GM21360 (cell line): ENCODE data around the gene PHACTR3.

ENCODE experiments used
- ATAC-seq: cut with Tn5 transposase; IDR thresholded peaks from one replicate; pipeline ENCODE4 v1.9.1; 2021; ENCODE audit warnings: mild to moderate bottlenecking, moderate library complexity; ENCODE audit not compliant: unreplicated experiment

Gene PHACTR3

DNA sequence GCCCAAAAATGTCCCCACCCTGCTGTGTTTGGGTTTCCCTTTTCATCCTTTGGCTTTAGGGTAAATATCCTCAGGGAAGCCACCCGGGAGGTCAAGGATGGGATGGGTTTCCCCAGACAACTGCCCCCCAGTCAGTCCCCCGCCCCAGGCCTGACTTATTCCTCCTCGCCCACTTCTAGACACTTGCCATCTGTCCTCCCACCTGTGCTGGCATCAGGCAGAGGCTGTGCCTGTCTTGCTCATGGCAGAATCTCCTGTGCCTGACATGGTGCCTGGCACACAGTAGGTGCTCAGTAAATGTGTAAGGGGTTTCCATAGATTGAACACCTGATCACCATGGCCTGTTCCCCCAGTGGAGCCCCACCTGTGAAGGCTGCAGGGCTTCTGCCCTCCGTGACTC is 141.8 kb downstream of the PHACTR3 start:
- no peak for ATAC-seq

DNA sequence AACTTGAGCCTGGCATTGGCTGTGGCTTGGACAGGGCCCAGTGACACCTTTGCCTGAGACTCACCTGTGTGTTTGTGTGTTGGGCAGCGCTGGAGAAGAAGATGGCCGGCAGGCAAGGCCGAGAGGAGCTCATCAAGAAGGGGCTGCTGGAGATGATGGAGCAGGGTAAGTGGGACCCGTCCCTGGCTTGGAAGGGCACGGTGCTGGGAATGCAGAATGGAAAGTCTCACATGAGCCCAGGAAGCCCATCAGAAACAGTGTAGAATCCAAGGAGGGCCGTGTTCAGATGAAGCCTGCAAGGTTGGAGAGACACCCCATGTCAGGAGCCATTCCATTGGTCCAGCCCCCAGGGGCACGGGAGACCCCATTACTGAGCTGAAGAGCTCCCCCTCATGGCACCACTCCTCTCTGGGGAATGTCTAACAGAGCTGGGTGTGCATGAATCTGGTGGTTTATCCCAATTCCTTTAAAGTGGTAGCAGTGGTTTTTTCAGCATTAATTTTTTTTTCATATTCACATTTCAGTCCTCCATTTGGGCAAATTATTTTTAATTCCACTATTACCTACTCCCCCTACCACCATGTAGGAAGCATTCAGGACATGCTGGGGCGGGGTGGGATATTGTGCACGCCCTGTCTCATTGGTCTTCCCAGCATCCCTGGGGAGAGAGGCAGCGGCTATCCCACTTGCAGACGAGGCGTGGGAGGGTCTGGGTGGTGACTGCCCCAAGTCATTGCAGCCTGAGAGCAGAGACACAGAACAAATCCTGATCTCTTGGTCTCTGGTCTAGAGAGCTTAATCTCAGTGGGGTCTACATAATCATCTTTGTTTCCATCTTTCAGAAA is 143.6 kb downstream of the PHACTR3 start:
- no peak for ATAC-seq

DNA sequence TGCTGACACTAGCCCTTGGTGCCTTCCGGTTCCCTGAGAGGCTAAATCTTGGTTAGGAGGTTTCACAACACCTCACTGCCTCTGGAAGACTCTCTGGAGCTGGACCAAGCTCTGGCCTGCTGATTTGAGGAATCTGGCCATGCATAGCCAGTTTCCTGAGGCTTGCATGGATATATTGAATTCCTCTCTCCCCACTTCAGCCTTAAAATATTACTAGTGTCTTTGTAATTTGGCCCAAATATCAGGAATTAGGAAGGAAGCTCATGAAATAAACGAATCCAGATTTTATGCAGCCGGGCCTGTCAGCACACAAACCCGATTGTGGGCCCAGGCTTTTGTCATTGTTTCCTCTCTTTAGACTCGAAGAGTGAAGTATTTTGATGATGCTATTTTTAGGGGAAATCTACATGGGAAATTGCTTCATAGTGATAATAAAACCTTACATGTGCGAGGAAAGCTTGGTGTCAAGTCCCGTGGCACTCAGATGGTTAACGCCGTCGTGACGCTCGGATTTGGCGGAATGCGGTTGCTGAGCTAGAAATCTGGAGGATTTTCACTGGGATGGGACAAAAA is 144.4 kb downstream of the PHACTR3 start:
- ATAC-seq: no peak

DNA sequence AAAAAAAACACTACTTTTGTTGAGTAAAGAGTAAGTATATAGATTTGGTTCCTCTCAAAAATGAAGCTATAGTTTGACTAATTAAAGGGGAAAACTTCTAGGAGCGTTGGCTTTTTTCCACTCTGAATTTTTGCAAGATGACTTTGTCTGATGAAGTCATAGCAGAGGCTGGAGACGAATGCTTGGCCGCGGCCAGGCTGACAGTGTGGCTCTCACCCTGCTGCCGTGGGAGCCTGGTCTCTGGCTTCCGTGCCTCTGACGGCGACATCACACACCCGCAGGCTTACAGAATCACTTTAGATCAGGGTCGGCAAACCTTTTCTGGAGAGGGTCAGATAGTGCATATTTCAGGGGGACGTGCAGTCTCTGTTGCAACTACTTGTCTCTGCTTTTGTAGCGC is 145.0 kb downstream of the PHACTR3 start:
- no peak for ATAC-seq

DNA sequence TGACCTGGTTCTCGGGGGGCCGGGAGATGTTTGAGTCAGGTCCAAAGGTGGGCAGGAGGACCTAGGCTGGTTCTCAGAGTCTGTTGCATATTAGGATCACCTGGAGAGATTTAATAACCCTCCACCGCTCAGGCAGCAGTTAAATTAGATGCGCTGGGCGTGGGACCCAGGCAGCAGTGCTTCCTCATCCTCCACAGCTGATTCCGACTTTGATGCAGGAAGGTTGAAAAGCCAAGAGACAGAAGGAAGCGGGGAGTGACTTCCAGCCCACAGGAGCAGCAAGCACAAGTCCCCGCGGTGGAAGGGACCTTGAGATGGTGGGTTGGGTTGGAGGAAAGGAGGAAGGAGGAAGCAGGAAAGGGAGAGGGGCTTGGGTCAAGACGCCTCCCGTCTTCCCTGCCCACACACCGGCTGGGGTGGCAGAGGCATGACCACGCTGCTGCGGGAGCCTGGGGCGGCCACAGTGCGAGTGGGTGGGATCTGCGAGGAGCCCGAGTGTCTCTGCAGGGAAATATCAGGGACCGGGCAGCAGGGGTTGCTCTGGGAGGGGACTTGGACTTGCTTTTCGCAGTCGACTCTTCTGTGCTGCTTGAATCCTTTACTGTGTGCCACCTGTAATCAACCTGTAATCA is 146.0 kb downstream of the PHACTR3 start:
- no peak for ATAC-seq

DNA sequence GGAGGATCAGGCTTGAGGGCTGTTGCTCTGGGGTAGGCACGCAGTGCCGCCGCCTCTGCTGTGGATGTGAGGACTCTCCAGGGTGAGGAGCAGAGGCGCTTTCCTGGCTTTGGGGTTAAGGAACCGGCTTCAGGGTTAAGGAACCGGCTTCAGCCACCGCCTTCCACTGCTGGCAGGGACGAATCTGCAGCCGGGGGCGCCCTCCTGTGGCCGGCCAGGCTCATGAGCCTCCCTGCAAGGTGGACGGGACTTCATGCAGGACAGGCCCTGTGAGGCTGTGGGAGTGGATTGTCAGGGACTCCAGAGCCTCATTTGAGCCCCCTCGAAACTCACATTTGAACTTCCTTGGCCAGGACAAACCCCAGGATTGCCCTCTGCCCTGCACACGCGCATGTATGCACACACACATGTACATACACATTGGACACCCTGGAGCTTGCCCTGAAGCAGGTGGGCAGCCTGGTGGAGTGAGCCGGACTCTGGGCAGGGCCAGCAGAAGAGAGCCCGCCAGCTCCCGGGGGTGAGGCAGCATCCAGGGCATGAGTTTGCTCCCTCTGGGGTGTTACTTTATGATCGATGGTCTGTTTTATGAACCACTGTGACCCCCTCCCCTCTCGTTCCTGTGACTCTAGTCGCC is 146.9 kb downstream of the PHACTR3 start:
- ATAC-seq: peak; percentile 49

DNA sequence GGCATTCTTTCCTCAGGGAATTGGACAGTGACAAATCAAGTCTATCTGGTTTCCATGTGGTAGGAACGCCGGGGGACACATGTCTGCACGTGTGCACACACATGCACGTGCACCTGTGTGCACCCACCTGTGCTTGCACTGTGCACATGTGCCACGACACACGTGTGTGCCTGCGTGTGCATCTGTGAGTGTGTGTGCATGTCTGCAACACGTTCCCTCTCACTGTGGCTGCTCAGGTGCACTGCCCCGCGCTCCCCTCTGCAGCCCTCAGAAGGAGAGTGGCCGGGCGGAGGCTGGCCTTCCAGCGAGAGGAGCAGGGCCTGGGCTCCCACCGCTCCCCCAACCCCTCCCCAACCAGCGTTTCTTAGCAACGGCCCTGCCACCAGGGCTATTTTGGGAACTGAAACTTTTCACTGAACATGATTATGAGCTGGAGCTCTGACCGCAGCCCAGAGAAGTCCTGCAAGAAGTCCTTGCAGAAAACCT is 147.8 kb downstream of the PHACTR3 start:
- ATAC-seq: peak; percentile 77

DNA sequence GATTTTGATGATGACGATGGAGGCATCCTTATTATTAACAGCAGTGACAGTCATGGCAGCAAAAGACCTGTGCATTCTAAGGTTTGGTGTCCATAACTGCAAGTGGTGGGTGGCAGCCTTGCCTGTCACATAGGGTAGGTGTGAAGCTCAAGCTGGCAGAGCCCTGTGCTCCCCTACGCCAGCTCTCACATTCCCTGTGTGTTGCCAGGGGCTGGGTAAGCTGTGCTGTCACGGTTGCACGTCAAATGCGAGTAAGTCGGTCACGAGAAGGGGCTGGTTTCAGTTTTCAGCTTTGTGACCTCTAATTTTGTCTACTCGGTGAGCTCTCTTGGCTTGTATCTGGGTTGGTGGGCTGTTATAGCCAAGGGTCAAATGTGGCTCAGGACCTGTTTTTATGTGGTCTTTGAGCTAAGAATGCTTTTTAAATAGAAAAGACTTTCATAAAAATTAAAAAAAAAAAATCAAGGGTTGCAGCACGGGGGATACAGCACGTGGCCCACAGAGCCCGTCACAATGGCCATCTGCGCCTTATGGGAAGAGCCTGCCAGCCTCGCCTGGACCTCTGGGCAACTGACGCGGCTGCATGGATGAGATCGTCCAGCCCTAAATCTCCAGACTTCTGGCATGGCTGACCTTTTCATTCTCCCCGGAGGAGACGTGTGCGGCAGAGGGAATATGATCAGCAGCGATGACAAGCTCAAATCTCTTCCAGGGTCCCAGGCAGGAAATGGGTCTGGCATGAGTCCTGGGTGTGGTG is 148.5 kb downstream of the PHACTR3 start:
- ATAC-seq: peak; percentile 30

DNA sequence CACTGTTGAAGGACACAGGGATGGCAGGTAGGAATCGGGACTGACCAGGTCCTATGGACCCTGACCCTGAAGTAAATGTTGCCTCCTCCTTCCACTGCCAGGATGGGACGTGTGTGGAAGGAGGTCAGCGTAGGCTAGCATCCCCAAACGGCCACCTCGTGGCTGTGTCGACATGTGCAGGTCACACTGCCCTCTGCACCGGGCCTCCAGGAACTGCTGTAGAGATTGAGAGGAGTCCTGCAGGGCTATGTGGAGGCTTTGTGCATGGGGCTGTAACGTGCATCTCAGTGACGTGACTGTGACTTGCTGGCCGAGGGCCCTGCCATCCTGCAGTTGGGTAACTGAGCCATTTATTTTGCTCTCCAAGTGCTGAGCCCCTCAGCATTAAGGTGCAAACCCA is 149.5 kb downstream of the PHACTR3 start:
- ATAC-seq: no peak

DNA sequence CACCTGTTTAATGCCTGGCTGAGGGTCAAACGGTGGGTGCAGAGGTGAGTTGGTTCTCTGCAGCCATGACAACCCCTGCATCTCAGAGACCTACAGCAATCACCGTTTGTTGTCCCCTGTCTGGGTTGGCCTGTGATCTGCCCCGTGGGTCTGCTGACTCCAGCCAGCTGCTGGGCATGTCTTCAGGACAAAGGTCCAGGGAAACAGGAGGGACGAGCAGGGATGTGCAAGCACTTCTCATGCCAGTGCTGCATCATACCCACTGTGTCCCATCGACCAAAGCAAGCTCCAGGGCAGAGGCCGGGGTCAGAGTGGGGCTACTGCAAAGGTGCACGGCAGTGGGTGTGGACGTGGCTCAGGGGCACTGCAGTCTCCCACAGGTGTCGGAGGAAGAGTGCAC is 150.2 kb downstream of the PHACTR3 start:
- ATAC-seq: no peak

DNA sequence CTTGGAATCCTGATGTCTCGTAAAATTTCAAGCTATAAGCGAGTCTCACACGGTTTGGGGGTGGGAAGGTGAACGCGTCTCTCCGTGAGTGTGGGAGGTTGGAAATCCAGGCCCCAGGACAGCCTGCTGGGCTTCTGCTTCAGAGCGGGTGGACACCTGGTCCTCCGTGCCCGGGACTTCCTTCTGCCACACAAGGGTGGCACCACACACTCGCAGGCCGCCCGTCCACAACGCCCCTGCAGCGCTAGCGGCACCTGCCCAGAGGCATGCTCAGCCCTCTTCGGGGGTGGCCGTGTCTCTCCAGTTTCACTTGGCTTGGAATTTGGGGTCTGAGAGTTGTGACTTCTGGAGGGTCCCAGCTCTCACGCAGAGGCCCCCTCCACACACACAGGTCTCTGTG is 151.9 kb downstream of the PHACTR3 start:
- no peak for ATAC-seq

DNA sequence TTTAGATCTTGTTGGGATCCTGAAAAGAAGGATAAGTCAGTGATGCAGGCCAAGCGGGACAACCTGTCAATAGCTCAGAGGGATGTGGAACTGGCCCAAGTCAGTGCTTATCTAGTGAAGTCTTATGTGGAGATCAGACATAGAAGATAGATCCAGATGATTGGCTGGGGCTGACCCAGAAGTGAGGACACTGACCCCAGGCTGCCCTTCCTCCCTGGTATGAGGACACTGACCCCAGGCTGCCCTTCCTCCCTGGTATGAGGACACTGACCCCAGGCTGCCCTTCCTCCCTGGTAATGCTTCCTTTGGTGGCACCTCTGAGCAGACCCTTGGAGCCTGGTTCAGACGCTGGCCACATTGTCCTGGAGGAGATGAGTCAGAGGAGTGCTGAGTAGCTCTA is 159.7 kb downstream of the PHACTR3 start:
- no peak for ATAC-seq

DNA sequence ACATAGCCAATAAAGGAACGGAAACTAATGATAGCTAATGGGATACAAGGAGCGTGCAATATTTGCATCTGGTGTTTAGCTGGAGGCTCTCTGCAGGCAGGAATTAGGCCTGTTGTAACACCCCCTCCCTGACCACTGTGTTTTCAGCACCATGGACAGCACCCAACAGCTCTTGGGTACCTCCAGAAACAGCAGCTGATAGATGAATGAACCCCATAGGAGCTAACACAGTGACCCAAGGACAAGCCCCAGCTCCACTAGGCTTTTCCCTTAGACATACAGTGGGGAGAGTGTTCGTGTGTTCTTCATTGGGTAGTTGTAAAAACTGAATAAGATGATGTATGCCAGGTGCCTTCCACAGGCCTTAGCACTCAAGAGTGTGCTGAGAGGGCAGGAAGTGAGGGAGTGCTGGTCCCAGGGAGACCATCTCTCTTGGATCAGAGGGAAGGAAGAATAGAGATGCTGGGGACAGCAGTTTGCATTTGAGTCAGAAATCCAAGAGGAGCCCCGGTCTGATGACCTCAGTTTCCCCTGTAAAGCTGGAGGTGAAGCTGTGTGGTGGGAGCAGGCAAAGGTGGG is 161.3 kb downstream of the PHACTR3 start:
- ATAC-seq: no peak

DNA sequence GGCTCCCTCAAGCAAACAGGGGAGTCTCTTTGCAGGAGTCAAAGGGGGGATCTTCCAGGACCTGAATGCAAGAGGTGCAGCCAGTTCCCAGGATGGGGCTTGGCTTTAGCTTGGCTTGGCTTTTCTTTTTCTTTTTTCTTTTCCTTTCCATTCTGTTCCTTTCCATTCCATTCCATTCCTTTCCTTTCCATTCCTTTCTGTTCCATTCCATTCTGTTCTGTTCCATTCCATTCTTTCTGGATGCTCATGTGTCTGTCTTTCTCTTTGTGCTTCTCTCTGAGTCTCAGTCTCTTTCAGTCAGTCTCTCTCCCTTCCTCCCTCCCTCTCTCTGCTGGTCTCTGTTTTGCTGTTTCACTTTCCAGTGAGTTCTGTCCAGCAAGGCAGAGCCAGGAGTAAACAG is 163.3 kb downstream of the PHACTR3 start:
- ATAC-seq: no peak

DNA sequence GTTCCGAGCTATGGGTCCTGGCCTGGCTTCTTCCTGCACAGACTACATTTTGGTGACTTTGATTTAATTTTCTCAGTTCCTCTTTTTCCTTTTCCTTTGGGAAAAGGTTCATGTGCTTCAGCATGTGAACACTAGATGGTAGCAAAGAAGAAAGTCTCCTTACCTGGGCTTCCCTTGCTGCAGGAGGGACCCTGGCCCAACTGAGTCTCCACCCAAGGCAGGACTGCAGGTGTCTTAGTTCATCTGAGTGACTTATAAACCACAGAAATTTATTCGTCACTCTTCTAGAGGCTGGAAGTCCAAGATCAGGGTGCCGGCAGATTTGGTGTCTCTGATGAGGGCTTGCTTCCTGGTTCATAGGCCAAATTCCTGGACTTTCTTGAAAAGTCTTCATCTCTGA is 165.9 kb downstream of the PHACTR3 start:
- ATAC-seq: no peak

DNA sequence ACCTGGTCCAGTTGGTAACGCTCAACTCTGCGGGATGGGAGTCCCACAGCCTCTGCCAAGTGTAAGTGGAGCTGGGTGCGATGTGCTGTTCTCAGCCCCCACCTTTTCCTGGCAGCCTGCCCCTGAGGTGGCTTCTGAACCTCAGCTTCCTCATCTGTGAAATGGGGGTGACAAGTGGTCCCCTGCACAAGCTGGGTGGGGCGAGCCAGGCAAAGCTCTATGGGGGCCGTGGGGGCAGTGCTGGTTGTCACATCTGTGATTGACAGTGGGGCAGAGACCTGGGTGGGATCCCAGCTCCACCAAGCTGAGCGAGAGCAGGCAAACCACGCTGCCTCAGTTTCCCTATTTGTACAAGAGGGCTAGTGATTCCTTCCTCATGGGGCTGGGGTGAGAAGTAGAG is 166.5 kb downstream of the PHACTR3 start:
- ATAC-seq: no peak

DNA sequence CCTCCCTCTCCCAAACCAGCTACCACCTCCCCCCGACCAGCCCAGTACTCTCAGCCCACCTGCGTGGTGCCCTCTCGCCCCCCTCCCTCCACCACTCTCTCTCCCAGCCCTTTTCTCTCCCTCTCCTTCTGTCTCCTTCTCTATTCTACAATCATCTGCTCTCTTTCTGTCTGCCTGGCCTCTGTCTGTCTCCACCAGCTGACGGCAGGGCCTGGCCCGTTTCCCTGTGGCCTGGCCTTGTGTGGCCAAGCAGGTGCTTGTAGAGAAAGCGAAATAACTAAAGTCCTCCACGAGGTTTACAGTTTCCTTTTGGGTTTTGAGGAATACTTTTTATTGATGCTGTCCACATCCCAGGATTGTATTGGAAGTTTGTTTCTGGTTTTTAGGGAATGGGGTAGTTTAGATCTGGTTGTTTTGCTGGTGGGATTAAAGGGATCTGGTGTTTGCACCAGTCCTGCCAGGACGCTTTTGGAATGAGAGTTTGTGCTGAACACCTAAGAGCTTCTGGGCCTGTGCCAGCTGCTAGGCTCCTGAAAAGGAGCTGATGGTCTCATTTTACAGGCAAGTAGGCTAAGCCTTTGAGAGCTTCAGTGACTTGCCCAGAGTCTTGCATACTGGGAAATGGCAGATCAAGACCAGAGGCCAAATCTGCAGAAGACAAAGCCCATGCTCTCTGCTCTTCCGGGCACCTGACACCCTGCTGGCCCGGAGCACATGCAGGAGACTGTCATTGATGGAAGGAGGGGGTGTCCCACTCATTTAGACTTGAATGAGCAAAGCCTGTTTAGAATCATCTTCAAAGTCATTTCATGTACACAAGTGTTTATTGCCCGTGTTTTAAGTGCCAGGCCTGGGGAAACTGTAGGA is 167.4 kb downstream of the PHACTR3 start:
- no peak for ATAC-seq

DNA sequence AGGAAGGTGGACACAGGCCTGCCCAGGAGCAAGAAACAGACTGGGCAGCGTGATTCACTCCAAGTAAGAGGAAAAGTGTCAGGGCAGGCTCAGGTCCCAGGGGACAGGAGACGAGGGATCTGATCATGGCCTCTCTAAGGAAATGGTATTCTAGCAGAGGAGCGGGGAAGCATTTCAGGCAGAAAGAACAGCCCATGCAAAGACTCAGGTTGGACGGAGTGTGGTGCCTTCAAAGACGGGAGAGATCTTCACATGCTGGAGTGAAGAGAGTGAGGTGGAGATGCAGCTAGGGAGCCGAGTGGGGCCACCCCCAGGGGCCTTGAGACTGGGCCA is 168.0 kb downstream of the PHACTR3 start:
- ATAC-seq: no peak
